Astrocyte (in vitro differentiated cells and primary cell): Measurements from ENCODE around the gene LHFPL3. TPM values are rescaled to one million over a fixed set of nuclear protein-coding genes. Genes with fewer than 3 reads are reported as not detected.
A peak's percentile ranks its signal among the peaks of the same experiment; 100 is the strongest.

Source experiments
- DNase-seq: peaks from one replicate; pipeline ENCODE4 v3.0.0-alpha.2; 2010; ENCODE audit warnings: low read depth
- FAIRE-seq: peaks from 2 replicates; lab custom pipeline; 2011; peaks lifted over from hg19 to GRCh38; lab: Jason Lieb, UNC
- H2AFZ ChIP-seq: 2 replicates; pipeline ENCODE4 v1.6.0; 2012; ENCODE audit warnings: low read depth, low read length, inconsistent platforms
- H3K27ac ChIP-seq: 2 replicates; pipeline ENCODE4 v1.5.1; 2011; ENCODE audit warnings: low read depth, low read length, inconsistent platforms
- H3K27me3 ChIP-seq: 2 replicates; pipeline ENCODE4 v1.6.0; 2011; ENCODE audit warnings: low read length, inconsistent platforms; ENCODE audit not compliant: insufficient read depth
- H3K36me3 ChIP-seq: 2 replicates; pipeline ENCODE4 v1.5.1; 2011; ENCODE audit warnings: low read length, inconsistent platforms; ENCODE audit not compliant: insufficient read depth
- H3K4me1 ChIP-seq: 2 replicates; pipeline ENCODE4 v1.5.1; 2011; ENCODE audit warnings: low read length, inconsistent platforms; ENCODE audit not compliant: insufficient read depth
- H3K4me2 ChIP-seq: 2 replicates; pipeline ENCODE4 v1.6.0; 2012; ENCODE audit warnings: low read length, inconsistent platforms
- H3K4me3 ChIP-seq: 2 replicates; pipeline ENCODE4 v1.5.1; 2011; ENCODE audit warnings: low read depth, mild to moderate bottlenecking, low read length, inconsistent platforms; ENCODE audit not compliant: insufficient read depth
- H3K79me2 ChIP-seq: 2 replicates; pipeline ENCODE4 v1.6.0; 2012; ENCODE audit warnings: mild to moderate bottlenecking, low read length, inconsistent platforms; ENCODE audit not compliant: insufficient read depth
- H3K9ac ChIP-seq: 2 replicates; pipeline ENCODE4 v1.6.0; 2012; ENCODE audit warnings: mild to moderate bottlenecking, low read length, inconsistent platforms
- H3K9me3 ChIP-seq: 2 replicates; pipeline ENCODE4 v1.5.1; 2012; ENCODE audit warnings: low read depth, mild to moderate bottlenecking, low read length, inconsistent platforms; ENCODE audit not compliant: insufficient read depth
- H4K20me1 ChIP-seq: 2 replicates; pipeline ENCODE4 v1.6.0; 2012; ENCODE audit warnings: low read length, inconsistent platforms; ENCODE audit not compliant: insufficient read depth
- H3K27ac Mint-ChIP-seq: one replicate; pipeline ENCODE4 v1.8.0; 2021; ENCODE audit warnings: mild to moderate bottlenecking, mixed read lengths; ENCODE audit not compliant: unreplicated experiment
- H3K27me3 Mint-ChIP-seq: one replicate; pipeline ENCODE4 v1.8.0; 2021; ENCODE audit warnings: low read depth, mixed read lengths; ENCODE audit not compliant: unreplicated experiment
- H3K36me3 Mint-ChIP-seq: one replicate; pipeline ENCODE4 v1.8.0; 2021; ENCODE audit warnings: low read depth, mixed read lengths; ENCODE audit not compliant: unreplicated experiment
- H3K4me1 Mint-ChIP-seq: one replicate; pipeline ENCODE4 v1.8.0; 2021; ENCODE audit warnings: low read depth, mixed read lengths; ENCODE audit not compliant: unreplicated experiment
- H3K4me3 Mint-ChIP-seq: one replicate; pipeline ENCODE4 v1.8.0; 2021; ENCODE audit warnings: mild to moderate bottlenecking, moderate library complexity, mixed read lengths; ENCODE audit not compliant: unreplicated experiment
- H3K9me3 Mint-ChIP-seq: one replicate; pipeline ENCODE4 v1.8.0; 2021; ENCODE audit warnings: mild to moderate bottlenecking, mixed read lengths; ENCODE audit not compliant: unreplicated experiment
- EZH2 ChIP-seq: IDR thresholded peaks from 2 replicates; pipeline ENCODE4 v1.6.1; 2012; ENCODE audit warnings: mild to moderate bottlenecking, low read length, inconsistent platforms; ENCODE audit not compliant: insufficient read depth
- total RNA-seq: library from RNA; stranded (reverse); gene quantifications from 2 replicates; pipeline ENCODE4 v1.2.1, GENCODE V29; 2021
- TF ChIP-seq, protein P1 (sequence below): IDR thresholded peaks from 2 replicates; pipeline ENCODE4 v1.5.1; 2011; ENCODE audit warnings: low read depth, mild to moderate bottlenecking, inconsistent platforms, low read length, moderate library complexity; ENCODE audit not compliant: insufficient read depth

Gene LHFPL3
- total RNA-seq, 1 donor from 2014 or later = not detected

DNA sequence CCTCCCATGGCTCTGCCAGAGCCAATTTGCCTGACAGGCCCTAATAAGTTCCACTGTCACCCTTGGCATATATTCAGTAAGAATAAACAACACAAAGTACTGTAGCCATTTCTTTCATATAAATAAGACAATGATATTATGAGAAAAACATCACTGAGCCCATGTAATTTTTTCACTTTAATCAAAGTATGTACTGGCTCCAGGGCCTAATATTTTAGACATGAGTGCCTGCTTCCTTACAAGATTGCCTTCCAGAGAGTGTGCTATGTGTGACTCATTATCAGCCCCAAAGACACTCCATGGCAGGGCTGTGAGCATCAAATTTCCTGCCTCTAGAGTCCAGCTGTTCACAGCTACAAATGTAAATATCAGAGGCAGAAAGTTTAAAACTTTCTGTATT lies 297.6 kb downstream of the LHFPL3 start:
- FAIRE-seq (no peak), DNase-seq (no peak)
- no peak overlapping the region for H3K4me2 ChIP-seq
- H3K27me3 Mint-ChIP-seq = no peaks in the 10 kb centered on the region
- H3K9me3 Mint-ChIP-seq = no peaks in the 10 kb centered on the region
- H3K4me1 ChIP-seq = no peaks in the 10 kb centered on the region
- no peaks in the 10 kb centered on the region for H3K36me3 Mint-ChIP-seq
- no peaks in the 10 kb centered on the region for H3K27me3 ChIP-seq
- H3K27ac Mint-ChIP-seq = no peak overlapping the region
- H3K79me2 ChIP-seq = no peaks in the 10 kb centered on the region
- no peak overlapping the region for H3K4me3 Mint-ChIP-seq
- no peak overlapping the region for H3K9ac ChIP-seq
- H2AFZ ChIP-seq = no peak overlapping the region
- no peaks in the 10 kb centered on the region for H4K20me1 ChIP-seq
- H3K4me3 ChIP-seq = no peak overlapping the region
- H3K36me3 ChIP-seq = no peaks in the 10 kb centered on the region
- H3K27ac ChIP-seq = no peak overlapping the region
- TF ChIP-seq, protein P1, sequence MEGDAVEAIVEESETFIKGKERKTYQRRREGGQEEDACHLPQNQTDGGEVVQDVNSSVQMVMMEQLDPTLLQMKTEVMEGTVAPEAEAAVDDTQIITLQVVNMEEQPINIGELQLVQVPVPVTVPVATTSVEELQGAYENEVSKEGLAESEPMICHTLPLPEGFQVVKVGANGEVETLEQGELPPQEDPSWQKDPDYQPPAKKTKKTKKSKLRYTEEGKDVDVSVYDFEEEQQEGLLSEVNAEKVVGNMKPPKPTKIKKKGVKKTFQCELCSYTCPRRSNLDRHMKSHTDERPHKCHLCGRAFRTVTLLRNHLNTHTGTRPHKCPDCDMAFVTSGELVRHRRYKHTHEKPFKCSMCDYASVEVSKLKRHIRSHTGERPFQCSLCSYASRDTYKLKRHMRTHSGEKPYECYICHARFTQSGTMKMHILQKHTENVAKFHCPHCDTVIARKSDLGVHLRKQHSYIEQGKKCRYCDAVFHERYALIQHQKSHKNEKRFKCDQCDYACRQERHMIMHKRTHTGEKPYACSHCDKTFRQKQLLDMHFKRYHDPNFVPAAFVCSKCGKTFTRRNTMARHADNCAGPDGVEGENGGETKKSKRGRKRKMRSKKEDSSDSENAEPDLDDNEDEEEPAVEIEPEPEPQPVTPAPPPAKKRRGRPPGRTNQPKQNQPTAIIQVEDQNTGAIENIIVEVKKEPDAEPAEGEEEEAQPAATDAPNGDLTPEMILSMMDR = no peak
- no peak for TF ChIP-seq EZH2
- no peaks in the 10 kb centered on the region for H3K9me3 ChIP-seq
- H3K4me1 Mint-ChIP-seq = peaks cover 4% of the 10 kb centered on the region

DNA sequence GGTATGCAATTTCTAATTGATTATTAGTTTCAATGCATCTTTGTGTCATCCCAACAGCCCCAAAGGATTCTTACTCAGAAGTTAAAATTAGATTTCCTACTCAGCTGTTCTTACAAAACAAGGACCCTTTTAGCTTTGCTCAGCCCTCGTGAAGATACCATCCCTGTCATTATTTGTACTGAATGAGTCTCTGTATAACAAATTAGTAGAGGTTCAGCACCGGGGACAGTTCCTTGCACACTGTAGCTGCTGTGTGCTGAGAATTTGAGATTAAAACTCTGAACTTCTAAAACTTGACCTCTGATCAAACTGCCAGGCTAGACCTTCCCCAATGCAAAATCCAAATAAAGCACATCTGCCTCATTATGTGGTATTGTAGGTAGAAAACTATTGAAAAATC lies 299.1 kb downstream of the LHFPL3 start:
- no peak overlapping the region for H3K27ac Mint-ChIP-seq
- Histone ChIP-seq H3K27me3 (no peaks in the 10 kb centered on the region), H3K4me1 (no peaks in the 10 kb centered on the region), H3K27ac (no peak overlapping the region), H4K20me1 (no peaks in the 10 kb centered on the region), H3K4me2 (no peak overlapping the region), H3K9me3 (no peaks in the 10 kb centered on the region), H2AFZ (no peak overlapping the region), H3K4me3 (no peak overlapping the region), H3K9ac (no peak overlapping the region), H3K36me3 (no peaks in the 10 kb centered on the region), H3K79me2 (no peaks in the 10 kb centered on the region)
- peaks cover 3% of the 10 kb centered on the region for H3K4me1 Mint-ChIP-seq
- FAIRE-seq (no peak), DNase-seq (peak; percentile 7)
- H3K27me3 Mint-ChIP-seq = no peaks in the 10 kb centered on the region
- no peak for TF ChIP-seq EZH2
- TF ChIP-seq, protein P1 = no peak
- H3K4me3 Mint-ChIP-seq = no peak overlapping the region
- H3K36me3 Mint-ChIP-seq = no peaks in the 10 kb centered on the region
- H3K9me3 Mint-ChIP-seq = no peaks in the 10 kb centered on the region

DNA sequence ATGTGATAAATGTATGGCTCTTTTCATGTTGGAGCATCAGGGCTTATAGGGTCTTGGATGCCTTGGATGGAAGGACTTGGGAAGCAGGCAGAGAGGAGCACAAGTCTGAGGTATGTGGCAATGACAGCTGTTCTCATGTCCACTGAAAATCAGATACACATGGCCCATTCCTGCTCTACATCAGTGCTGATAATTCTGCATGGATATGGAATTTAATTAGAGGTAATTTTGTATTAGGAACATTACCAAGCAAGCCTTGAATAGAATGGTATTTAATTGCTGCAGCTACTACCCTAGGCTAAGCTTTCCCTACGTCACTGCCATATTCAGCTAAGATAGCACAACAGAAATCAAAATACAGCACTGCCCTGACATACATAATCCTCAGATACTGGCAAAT lies 299.6 kb downstream of the LHFPL3 start:
- Histone ChIP-seq H4K20me1 (no peaks in the 10 kb centered on the region), H3K4me3 (no peak overlapping the region), H3K4me1 (no peaks in the 10 kb centered on the region), H2AFZ (no peak overlapping the region), H3K79me2 (no peaks in the 10 kb centered on the region), H3K36me3 (no peaks in the 10 kb centered on the region), H3K9me3 (no peaks in the 10 kb centered on the region), H3K4me2 (no peak overlapping the region), H3K27me3 (no peaks in the 10 kb centered on the region), H3K27ac (no peak overlapping the region), H3K9ac (no peak overlapping the region)
- peaks cover 3% of the 10 kb centered on the region for H3K4me1 Mint-ChIP-seq
- H3K36me3 Mint-ChIP-seq = no peaks in the 10 kb centered on the region
- H3K27me3 Mint-ChIP-seq = no peaks in the 10 kb centered on the region
- no peak overlapping the region for H3K27ac Mint-ChIP-seq
- FAIRE-seq (no peak), DNase-seq (no peak)
- no peak for TF ChIP-seq EZH2
- TF ChIP-seq, protein P1 = no peak
- no peak overlapping the region for H3K4me3 Mint-ChIP-seq
- no peaks in the 10 kb centered on the region for H3K9me3 Mint-ChIP-seq
